GM13976 (cell line): Measurements from ENCODE around the gene DNAH8.

Experiments
- DNase-seq: peaks from one replicate; pipeline ENCODE4 v3.0.0; 2012; ENCODE audit warnings: low spot score
- in situ Hi-C: fragments of 300-500 bp; cut with MboI; formaldehyde crosslinking; loops from one replicate; pipeline ENCODE4 v1.12.0; 2022; ENCODE audit warnings: low sequenced_read_pairs, mixed read lengths, inconsistent platforms; ENCODE audit not compliant: unreplicated experiment
- TF ChIP-seq, protein P1 (sequence below): IDR thresholded peaks from 2 replicates; pipeline ENCODE4 v1.5.1; 2012; ENCODE audit warnings: borderline replicate concordance, mild to moderate bottlenecking; ENCODE audit not compliant: insufficient read depth; ENCODE audit errors: extremely low read depth, missing control alignments, control extremely low read depth

DNAH8 gene

DNA sequence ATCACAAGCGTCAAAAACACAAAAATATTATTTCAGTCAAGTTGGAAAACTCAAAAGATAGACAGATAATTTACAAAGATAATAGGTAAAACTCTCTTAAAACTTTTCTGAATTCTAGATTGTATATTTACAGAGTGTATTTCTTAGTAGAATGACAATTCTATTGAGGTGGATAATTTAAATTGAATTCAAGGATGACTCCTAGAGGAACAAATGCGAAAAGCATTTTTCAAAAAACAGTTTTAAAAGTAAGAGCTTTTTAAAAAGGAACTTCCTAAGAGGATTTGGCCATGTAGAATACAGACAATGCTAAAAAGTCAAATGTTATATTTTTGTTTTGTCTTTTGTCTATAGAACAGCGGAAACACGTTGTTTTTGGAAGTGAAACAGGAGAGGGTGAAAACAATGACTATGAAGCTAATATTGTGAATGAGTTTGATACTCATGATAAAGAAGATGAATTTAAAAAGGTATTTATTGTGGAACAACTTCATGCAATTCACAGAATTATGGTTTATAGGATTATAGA is 90.1 kb downstream of the DNAH8 start:
- in situ Hi-C loops = no loop called here
- no peak for DNase-seq
- TF ChIP-seq, protein P1, sequence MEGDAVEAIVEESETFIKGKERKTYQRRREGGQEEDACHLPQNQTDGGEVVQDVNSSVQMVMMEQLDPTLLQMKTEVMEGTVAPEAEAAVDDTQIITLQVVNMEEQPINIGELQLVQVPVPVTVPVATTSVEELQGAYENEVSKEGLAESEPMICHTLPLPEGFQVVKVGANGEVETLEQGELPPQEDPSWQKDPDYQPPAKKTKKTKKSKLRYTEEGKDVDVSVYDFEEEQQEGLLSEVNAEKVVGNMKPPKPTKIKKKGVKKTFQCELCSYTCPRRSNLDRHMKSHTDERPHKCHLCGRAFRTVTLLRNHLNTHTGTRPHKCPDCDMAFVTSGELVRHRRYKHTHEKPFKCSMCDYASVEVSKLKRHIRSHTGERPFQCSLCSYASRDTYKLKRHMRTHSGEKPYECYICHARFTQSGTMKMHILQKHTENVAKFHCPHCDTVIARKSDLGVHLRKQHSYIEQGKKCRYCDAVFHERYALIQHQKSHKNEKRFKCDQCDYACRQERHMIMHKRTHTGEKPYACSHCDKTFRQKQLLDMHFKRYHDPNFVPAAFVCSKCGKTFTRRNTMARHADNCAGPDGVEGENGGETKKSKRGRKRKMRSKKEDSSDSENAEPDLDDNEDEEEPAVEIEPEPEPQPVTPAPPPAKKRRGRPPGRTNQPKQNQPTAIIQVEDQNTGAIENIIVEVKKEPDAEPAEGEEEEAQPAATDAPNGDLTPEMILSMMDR = no peak

DNA sequence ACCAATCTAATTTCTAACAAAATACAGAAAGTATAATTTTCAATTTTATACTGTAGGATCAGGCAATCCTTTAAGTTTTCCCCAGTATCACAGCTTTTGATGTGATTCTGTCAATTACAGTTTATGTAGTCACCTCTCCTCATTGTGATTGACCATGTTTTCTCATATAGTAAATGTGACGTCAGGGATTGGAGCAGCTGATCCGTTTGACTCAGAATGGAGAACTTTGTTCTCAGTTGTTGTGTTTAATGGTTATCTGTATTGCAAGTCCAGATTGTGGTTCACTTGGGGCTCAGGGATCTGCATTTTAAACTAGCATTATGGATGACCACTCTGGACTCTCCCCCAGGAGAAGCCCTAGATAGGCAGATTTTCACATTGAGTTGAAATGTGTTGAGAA is 90.6 kb downstream of the DNAH8 start:
- in situ Hi-C loops = no loop called here

DNA sequence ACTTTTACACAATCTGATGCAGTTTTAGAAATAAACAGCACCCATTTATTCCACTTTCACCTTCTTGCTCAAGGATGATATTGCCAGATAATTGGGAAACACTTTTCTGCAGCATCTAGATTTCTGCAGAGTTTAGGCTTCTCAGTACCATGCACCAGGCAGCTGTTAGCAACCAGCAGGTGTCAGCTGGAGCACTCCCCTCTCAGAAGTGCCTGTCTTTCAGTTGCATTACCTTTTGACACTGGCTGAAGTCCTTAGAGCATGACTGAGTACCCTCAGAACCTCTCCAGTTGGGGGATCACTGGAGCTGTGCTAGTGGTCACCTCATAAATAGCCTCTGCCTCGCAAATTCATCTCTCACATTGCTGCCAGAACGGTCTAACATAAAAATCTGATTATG is 91.2 kb downstream of the DNAH8 start:
- TF ChIP-seq, protein P1 = no peak
- in situ Hi-C loops = no loop called here
- no peak for DNase-seq

More for the DNA sequence above, 90.6 kb downstream of the DNAH8 start:
- no peak for DNase-seq
- TF ChIP-seq, protein P1 = no peak

DNA sequence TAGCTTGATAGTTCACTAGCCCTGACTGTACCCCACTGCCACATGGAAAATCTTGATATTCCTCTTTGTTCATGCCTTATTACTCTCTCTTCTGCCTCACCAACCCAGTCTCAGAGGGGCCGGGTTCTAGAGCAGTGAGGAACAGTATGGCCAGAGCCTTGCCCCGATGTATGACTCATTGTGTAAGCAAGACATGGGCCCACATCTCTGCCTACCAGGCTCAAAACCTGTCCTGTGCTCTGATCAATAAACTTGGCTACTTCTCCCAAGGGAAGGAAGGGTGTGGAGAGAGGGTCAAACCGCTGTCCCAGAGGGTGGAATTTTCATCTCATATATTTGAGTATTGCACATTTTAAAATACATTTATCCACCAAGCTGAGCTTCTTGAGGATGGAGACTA is 91.7 kb downstream of the DNAH8 start:
- in situ Hi-C loops = no loop called here
- DNase-seq = no peak
- TF ChIP-seq, protein P1 = no peak

DNA sequence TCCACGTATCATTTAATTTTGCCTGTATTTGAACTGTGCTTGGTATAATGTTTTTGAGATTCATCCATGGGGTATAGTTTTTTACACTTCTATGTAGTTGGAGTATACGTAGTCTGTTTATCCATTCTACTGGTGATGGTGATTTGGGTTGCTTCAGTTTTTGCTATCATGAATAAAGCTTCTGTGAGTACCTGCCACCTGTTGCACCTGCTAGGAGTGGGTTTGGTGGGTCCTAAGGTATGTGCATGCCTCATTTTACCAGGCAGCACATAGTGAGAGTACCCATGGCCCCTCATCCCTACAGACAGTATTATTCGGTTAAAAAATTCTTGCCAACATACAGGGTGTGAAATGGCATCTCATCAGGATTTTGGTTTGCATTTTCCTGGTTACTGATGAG is 92.9 kb downstream of the DNAH8 start:
- DNase-seq = no peak
- in situ Hi-C loops = no loop called here
- TF ChIP-seq, protein P1 = no peak

DNA sequence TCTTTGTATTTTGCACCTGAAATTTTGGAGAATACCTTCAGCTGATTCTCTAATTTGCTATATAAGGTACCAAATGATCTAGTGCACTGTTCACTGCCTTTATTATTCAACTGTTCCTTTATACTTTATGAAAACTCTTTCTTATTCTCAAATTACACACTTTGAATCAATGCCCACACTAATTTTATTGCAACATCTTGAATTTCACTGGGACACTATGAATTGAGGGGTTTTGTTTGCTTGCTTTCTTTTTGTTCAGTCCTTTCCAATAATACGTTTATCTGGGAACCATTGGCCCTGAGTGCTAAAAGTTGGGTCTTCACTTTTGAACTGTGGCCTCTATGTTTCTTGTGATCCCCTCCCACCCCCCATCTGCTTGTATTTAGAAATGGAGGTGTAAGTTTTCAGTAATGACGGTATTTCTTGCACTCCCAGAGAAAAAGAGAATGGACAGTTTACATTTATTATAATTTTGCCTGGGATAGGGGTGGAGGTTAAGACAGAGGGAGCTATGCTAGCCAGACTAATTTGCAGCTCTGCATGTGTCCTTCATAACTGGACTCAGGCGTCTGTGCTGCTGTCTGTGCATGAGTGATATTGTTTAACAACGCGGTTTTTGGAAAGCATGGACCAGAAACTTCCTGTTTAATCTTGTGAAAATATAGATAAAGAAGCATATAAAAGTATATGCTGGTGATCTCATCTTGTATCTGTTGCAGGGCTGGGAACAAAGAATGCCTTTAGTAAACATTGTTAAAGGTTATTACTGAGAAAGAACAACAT is 98.1 kb downstream of the DNAH8 start:
- TF ChIP-seq, protein P1 = no peak
- in situ Hi-C loops = no loop called here

More for the DNA sequence above, 98.1 kb downstream of the DNAH8 start:
- no peak for DNase-seq
